AG04450 (cell line): ENCODE results near the gene IL10RB. TPM values are rescaled to one million over a fixed set of nuclear protein-coding genes. Genes with fewer than 3 reads are reported as not detected.

Experiments used
- CTCF ChIA-PET: fragments of 300-600, 350-600 bp; formaldehyde crosslinking; extraction: SDS; loops from one replicate; lab custom pipeline; 2022; ENCODE audit warnings: antibody characterized with exemption, inconsistent platforms; lab: Charles Lee
- POLR2A ChIA-PET: fragments of 350-600 bp; formaldehyde crosslinking; extraction: SDS; loops from one replicate; lab custom pipeline; 2021; ENCODE audit warnings: antibody characterized with exemption, inconsistent platforms; lab: Yijun Ruan, JAX
- DNase-seq: peaks from one replicate; pipeline ENCODE4 v3.0.0-alpha.2; 2011; ENCODE audit warnings: low read depth, low spot score
- H3K27ac ChIP-seq: one replicate; pipeline ENCODE4 v1.5.1; 2012; ENCODE audit warnings: low read depth, low read length, control low read depth
- H3K27me3 ChIP-seq: one replicate; pipeline ENCODE4 v1.6.0; 2012; ENCODE audit warnings: low read length; ENCODE audit not compliant: control insufficient read depth, insufficient read depth
- H3K4me3 ChIP-seq: 2 replicates; pipeline ENCODE4 v1.5.1; 2011; ENCODE audit warnings: mild to moderate bottlenecking, low read depth, low read length, control low read depth
- H3K9me3 ChIP-seq: 2 replicates; pipeline ENCODE4 v1.5.1; 2012; ENCODE audit warnings: low read length; ENCODE audit not compliant: control insufficient read depth, insufficient read depth
- polyA plus RNA-seq: library from polyadenylated mRNA; depleted of rRNA; stranded (reverse); fragments of >200 nt; gene quantifications from 2 replicates; pipeline ENCODE4 v1.2.3, GENCODE V29; 2011
- TF ChIP-seq, protein P1 (sequence below): IDR thresholded peaks from 2 replicates; pipeline ENCODE4 v1.5.1; 2011; ENCODE audit warnings: low read depth, low read length, control low read depth, inconsistent platforms

IL10RB gene
- polyA plus RNA-seq, 1 experiment = 46.4 TPM

- no peak for DNase-seq
- Histone ChIP-seq H3K27ac (no peak overlapping the region), H3K4me3 (no peak overlapping the region), H3K9me3 (no peaks in the 10 kb centered on the region), H3K27me3 (no peaks in the 10 kb centered on the region)
- ChIA-PET CTCF (no interaction called here), POLR2A (no interaction called here)
- TF ChIP-seq, protein P1, sequence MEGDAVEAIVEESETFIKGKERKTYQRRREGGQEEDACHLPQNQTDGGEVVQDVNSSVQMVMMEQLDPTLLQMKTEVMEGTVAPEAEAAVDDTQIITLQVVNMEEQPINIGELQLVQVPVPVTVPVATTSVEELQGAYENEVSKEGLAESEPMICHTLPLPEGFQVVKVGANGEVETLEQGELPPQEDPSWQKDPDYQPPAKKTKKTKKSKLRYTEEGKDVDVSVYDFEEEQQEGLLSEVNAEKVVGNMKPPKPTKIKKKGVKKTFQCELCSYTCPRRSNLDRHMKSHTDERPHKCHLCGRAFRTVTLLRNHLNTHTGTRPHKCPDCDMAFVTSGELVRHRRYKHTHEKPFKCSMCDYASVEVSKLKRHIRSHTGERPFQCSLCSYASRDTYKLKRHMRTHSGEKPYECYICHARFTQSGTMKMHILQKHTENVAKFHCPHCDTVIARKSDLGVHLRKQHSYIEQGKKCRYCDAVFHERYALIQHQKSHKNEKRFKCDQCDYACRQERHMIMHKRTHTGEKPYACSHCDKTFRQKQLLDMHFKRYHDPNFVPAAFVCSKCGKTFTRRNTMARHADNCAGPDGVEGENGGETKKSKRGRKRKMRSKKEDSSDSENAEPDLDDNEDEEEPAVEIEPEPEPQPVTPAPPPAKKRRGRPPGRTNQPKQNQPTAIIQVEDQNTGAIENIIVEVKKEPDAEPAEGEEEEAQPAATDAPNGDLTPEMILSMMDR = no peak
Measured at GRCh38 chr21:33245289-33245918, 20.8 kb upstream of the IL10RB start.

DNA sequence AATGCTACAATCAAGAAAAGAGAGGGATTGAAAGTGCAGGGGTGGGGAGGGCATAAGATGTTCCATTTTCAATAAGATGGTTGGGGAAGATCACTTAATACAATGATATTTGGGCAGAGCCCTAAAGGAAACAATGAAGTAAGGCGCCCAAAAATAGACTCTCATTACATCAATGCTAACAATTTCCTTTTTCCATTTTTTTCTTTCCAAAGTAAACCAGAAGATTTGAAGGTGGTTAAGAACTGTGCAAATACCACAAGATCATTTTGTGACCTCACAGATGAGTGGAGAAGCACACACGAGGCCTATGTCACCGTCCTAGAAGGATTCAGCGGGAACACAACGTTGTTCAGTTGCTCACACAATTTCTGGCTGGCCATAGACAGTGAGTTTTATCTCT, 19.7 kb upstream of the IL10RB start:
- TF ChIP-seq, protein P1 = no peak
- DNase-seq = no peak
- POLR2A ChIA-PET = no interaction called here
- no peaks in the 10 kb centered on the region for H3K9me3 ChIP-seq
- H3K27ac ChIP-seq = no peak overlapping the region
- CTCF ChIA-PET = no interaction called here
- H3K27me3 ChIP-seq = no peaks in the 10 kb centered on the region
- H3K4me3 ChIP-seq = no peak overlapping the region

GRCh38 chr21:33246963-33247362, 19.2 kb upstream of the IL10RB start:
- Histone ChIP-seq H3K27ac (no peak overlapping the region), H3K9me3 (no peaks in the 10 kb centered on the region), H3K4me3 (no peak overlapping the region), H3K27me3 (no peaks in the 10 kb centered on the region)
- TF ChIP-seq, protein P1 = no peak
- DNase-seq = no peak
- CTCF ChIA-PET = no interaction called here
- POLR2A ChIA-PET = no interaction called here

DNA sequence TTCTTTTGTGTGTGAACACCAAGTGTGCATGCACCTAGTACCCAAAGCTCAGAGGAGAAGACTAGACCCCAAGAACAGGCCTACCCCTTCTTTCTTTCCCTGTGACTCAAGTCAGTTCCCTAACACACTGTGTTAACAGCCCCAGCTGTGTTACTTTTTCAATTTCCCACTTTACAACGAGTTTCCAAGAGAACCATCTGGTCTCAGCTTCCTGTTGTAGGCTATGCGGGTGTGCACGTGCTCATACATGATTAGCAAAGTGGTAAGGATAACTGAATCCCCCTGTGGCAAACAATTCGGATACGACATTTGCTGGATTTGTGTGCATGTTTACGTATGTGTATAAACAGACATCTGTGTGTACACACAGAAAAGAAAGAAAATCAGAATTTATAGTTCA, 18.6 kb upstream of the IL10RB start:
- TF ChIP-seq, protein P1 = no peak
- Histone ChIP-seq H3K27me3 (no peaks in the 10 kb centered on the region), H3K9me3 (no peaks in the 10 kb centered on the region), H3K27ac (no peak overlapping the region), H3K4me3 (no peak overlapping the region)
- ChIA-PET CTCF (no interaction called here), POLR2A (no interaction called here)
- no peak for DNase-seq

DNA sequence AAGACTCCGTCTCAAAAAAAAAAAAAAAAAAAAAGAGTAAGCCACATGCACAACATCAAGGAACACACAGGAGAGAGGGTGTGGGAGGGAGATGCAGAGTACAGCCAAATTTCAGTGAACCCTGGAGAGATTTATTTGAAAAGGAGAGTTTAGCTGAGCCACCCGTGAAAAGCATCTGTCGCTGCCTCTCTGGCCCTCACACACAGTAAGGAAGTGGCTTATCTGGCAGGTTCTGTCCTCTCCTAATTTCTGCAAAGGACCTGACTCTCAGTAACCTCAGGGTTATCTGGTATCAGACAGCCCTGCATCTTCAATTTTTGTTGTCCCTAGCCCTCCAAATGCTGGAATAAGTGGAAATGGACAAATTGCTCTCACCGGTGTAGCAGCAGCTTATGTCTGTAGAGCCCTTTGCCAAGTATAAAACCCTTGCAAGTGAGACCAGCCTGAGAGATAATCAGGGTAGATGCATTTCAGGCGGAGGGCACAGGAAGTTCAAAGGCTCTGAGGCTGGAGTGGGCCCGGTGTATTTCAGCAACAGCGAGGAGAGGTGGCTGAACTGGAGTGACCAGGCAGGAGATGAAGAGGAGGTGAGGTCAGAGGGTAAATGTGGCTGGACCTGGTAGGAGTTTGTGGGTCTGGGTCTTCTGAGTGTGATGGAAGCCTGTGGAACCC, 16.7 kb upstream of the IL10RB start:
- POLR2A ChIA-PET = no interaction called here
- Histone ChIP-seq H3K4me3 (no peak overlapping the region), H3K27ac (no peak overlapping the region), H3K9me3 (no peaks in the 10 kb centered on the region), H3K27me3 (no peaks in the 10 kb centered on the region)
- DNase-seq = no peak
- TF ChIP-seq, protein P1 = no peak
- CTCF ChIA-PET = no interaction called here
